Stimulated activated CD8-positive, alpha-beta memory T cell treated with anti-CD3 and anti-CD28 coated beads, Interleukin-4, amount 100 ng/mL, for 48 hours (primary cell): ENCODE results near the gene DCDC2.
"Not testable (repeated sequence)": the region's sequence is repeated elsewhere in the genome, so short reads cannot be mapped to it uniquely, and the experiment has no call there.

Source experiments
- DNase-seq: peaks from one replicate; pipeline ENCODE4 v3.0.0-alpha.2; 2020

The DCDC2 gene

DNA sequence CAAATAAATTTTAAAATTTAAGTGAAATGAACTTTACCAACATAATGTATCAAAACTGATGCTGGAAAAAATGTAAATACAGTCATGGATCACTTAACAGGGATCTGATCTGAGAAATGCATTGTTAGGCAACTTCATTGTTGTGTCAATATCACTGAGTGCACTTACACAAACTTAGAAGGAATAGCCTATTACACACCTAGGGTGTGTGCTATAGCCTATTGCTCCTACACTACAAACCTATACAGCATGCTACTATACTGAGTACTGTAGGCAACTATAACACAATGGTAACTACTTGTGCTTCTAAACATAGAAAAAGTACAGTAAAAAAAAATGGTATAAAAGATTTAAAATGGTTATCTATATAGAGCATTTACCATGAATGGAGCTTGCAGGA lies 104.5 kb downstream of the DCDC2 start:
- DNase-seq = no peak

DNA sequence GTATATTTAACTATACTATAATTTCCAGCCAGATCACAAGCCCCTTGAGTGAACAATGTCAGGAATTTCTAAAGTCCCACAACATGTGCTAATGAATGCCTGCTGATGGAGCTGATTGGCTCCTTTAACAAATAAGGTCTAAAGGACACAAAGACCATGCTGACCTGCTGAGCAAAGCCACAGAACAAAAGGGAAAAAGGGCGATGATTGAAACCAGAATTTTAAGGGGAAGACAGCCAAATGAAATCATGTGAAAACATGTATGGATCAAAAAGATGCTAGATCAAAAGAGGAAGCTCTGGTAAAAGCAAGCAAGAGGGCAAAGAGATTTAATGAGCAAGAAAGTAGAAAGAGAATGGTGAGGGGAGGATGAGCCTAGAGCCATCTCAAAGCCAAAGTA lies 105.6 kb downstream of the DCDC2 start:
- no peak for DNase-seq

DNA sequence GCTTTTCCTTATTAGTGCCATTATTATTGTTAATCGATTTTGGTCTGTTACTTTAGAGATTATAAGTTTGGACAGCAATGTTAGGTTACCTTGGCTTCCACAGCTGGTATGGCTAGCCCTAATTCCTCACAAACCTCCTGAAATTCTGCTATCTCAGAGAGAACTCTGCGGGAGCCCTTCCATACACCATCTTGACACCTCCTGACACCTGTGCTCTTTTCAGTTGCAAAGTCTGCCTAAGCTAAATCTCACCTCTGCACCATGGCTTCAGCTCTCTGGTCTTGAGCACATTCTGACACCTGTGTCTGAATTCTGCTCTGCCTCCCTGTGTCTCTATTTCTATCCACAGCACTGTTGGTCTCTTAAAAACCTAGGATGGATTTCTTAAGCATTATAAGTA lies 106.5 kb downstream of the DCDC2 start:
- DNase-seq = no peak

DNA sequence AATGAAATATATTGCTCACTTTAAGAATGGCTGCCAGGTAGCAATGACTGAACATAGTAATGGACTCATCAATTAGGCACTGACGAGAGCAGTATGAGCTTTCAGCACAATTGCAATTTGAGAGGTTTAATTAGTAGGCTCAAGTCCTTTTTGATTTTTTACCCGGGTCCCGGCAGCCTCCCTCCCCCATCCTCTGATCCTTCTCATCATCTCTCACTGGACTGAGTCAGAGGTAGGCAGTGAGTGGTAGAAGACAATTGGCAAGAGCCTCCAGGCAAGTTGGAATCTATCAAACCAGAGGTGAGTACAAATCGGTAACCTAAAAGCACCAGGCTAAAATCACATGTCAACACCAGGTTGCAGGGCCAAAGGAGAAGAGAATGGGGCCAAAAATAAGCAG lies 107.9 kb downstream of the DCDC2 start:
- no peak for DNase-seq

GRCh38 chr6:24245275-24245674 lies 112.6 kb downstream of the DCDC2 start:
- DNase-seq = no peak

- DNase-seq = no peak
Measured at GRCh38 chr6:24242924-24243323, 114.9 kb downstream of the DCDC2 start.

- DNase-seq = not testable (repeated sequence)
Measured at GRCh38 chr6:24241779-24242178, 116.1 kb downstream of the DCDC2 start.

DNA sequence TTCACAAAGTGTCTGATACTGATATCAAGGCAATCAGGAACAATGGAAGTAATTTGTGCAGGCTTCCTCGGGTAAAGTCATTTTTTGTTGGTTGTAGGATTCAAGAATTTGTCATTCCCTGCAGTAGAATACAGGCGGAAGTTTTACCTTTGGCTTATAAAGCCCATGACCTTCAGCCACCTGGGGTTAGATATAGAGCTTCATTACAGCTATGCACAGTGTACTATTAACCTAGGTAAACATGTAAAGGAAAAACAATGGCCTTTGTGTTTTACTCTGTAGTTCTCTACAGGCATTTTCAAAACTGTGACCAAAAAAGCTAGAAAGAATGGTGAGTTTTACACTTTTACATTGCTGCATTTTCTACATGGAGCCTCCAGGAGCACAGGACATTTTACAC lies 116.9 kb downstream of the DCDC2 start:
- DNase-seq = no peak

- no peak for DNase-seq
Measured at GRCh38 chr6:24240380-24240928, 117.4 kb downstream of the DCDC2 start.

- DNase-seq = no peak
Measured at GRCh38 chr6:24238700-24239099, 119.2 kb downstream of the DCDC2 start.

- DNase-seq = not testable (repeated sequence)
Measured at GRCh38 chr6:24236779-24237178, 121.1 kb downstream of the DCDC2 start.

- no peak for DNase-seq
Measured at GRCh38 chr6:24233813-24234442, 123.9 kb downstream of the DCDC2 start.

DNA sequence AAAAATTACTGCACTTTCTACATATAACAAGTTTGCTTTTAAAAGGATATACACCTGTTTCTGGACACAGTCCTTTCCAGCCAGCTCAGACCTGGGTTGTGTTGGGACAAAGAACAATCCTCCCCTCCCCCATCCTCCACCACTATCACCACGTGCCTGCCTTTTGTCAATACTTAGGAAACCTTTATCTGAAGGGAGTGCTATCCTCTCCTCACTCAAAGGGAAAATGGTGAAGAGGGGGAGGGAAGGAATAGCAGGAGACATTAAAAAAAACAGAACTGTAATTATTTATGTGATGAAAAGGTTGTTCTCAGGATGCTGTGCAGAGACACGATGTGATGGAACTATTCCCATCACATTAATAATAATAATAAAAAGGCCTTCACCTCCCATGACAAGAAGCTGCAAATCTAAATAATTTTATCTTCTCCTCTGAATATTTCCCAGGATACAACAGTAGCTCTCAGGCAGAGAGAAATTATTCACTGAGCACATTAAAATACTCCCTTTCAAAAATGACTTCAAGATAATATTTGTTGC lies 126.4 kb downstream of the DCDC2 start:
- no peak for DNase-seq

- DNase-seq = no peak
Measured at GRCh38 chr6:24229696-24230405, 128.0 kb downstream of the DCDC2 start.

GRCh38 chr6:24228681-24229255 lies 129.1 kb downstream of the DCDC2 start:
- DNase-seq = no peak

DNA sequence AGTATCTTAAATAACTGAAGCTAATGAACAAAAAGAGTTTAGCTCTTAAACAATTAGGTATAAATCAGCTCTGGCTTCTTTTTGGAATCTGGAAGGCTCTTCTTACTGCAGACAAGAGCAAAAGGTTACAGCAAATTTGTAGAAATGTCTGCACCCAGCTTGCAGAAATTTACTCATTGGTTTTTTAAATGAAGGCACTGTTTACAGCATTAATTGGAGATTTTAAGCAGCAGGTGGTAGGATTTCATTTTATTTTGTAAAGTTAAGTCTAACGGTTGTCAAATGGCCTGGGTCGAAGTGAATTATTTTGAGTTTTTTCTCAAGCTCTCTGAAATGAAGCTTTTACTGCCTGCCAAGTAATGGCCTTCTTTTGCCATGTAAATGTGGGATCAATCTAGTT lies 129.7 kb downstream of the DCDC2 start:
- no peak for DNase-seq

DNA sequence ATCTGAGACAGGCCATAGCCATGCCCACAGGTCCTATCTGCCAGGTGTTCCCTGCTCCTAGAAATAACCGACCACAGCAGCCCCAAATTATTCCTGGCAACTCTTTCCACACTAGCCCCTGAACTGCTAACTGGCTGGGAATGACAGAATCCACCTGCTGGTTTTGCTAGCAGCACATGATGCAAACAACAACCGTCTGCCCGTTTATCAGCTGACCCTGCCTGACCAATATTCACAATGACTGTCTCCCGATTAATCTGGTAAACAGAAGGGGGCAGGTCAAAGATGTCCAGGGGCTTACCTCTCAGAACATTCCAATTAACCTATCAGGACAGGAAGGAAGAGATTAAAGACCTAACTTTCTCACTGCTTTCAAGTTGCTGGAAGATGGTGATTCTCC lies 130.3 kb downstream of the DCDC2 start:
- DNase-seq = no peak

- no peak for DNase-seq
Measured at GRCh38 chr6:24226541-24226940, 131.3 kb downstream of the DCDC2 start.

GRCh38 chr6:24225838-24226237 lies 132.0 kb downstream of the DCDC2 start:
- no peak for DNase-seq

GRCh38 chr6:24223115-24223919 lies 134.5 kb downstream of the DCDC2 start:
- no peak for DNase-seq

- DNase-seq = no peak
Measured at GRCh38 chr6:24219670-24220069, 138.2 kb downstream of the DCDC2 start.

- DNase-seq = no peak
Measured at GRCh38 chr6:24214984-24215383, 142.9 kb downstream of the DCDC2 start.

- DNase-seq = no peak
Measured at GRCh38 chr6:24207413-24207812, 150.4 kb downstream of the DCDC2 start.
